Lung (tissue), 12 donors: ENCODE data around the gene LCA5. TPM values are rescaled to one million over a fixed set of nuclear protein-coding genes. Genes with fewer than 3 reads are reported as not detected.

ENCODE experiments used
- ATAC-seq: fragments of 200-7000 bp; cut with Tn5 transposase; one replicate; pipeline ENCODE4 v1.9.1; 2020; ENCODE audit warnings: moderate number of reproducible peaks; ENCODE audit not compliant: insufficient read depth, low FRiP score
- DNase-seq, 3 donors: peaks; one replicate each; pipeline ENCODE4 v3.0.0-alpha.2; 2013 to 2017
- H3K27ac ChIP-seq, 2 donors: one replicate each; pipeline ENCODE4 v1.5.1; 2013; ENCODE audit warnings: mild to moderate bottlenecking in 2 of 2, moderate library complexity in 2 of 2, control low read depth in 1 of 2, inconsistent platforms in 1 of 2, low read depth in 1 of 2, low read length in 1 of 2
- H3K27me3 ChIP-seq, 3 donors: one replicate each; pipeline ENCODE4 v1.5.1; 2013; ENCODE audit warnings: low read length in 2 of 3; ENCODE audit not compliant: control insufficient read depth in 3 of 3, insufficient read depth in 3 of 3
- H3K36me3 ChIP-seq, 4 donors: one replicate each; pipeline ENCODE4 v1.5.1; 2013; ENCODE audit warnings: low read length in 4 of 4, mild to moderate bottlenecking in 1 of 4, moderate library complexity in 1 of 4; ENCODE audit not compliant: control insufficient read depth in 4 of 4, insufficient read depth in 4 of 4
- H3K4me1 ChIP-seq, 5 donors: one replicate each; pipeline ENCODE4 v1.5.1; 2013; ENCODE audit warnings: low read length in 5 of 5, mild to moderate bottlenecking in 2 of 5, moderate library complexity in 1 of 5; ENCODE audit not compliant: control insufficient read depth in 5 of 5, insufficient read depth in 5 of 5
- H3K4me3 ChIP-seq: one replicate; pipeline ENCODE4 v1.5.1; 2013; ENCODE audit warnings: mild to moderate bottlenecking, control low read depth, moderate library complexity
- H3K9ac ChIP-seq, 2 donors: one replicate each; pipeline ENCODE4 v1.5.1; 2013; ENCODE audit warnings: low read length in 2 of 2, control low read depth in 1 of 2; ENCODE audit not compliant: insufficient read depth in 1 of 2
- H3K9me3 ChIP-seq, 4 donors: one replicate each; pipeline ENCODE4 v1.5.1; 2013; ENCODE audit warnings: low read length in 3 of 4, mild to moderate bottlenecking in 1 of 4, moderate library complexity in 1 of 4; ENCODE audit not compliant: control insufficient read depth in 4 of 4, insufficient read depth in 3 of 4
- CTCF ChIP-seq: IDR thresholded peaks from 2 replicates; pipeline ENCODE4 v1.5.1; 2012; ENCODE audit warnings: mild to moderate bottlenecking; ENCODE audit errors: control extremely low read depth, extremely low read depth
- WGBS, 2 donors: extraction: QIAGEN DNeasy Blood & Tissue Kit; methylation state at CpG; one replicate each; pipeline ENCODE4 v1.1.7; 2013; 5-methylcytosine and 5-hydroxymethylcytosine counted together
- polyA plus RNA-seq, 2 donors: library from polyadenylated mRNA; stranded (reverse); fragments of 200-250 nt; gene quantifications; one replicate each; pipeline ENCODE4 v1.2.1, GENCODE V29; 2013
- total RNA-seq, 2 donors: library from RNA; depleted of rRNA in 1 of 2; stranded (reverse); fragments of >200 nt in 1 of 2; gene quantifications; one replicate each; pipeline ENCODE4 v1.2.1, GENCODE V29; 2014 to 2021
- donor health status: control.
- donor health status: control.
- donor health status: Bipolar disorder and iron deficiency.
- donor health status: healthy.
- donor health status: DM: yes; HTN: yes; CAD: no.

The LCA5 gene
- total and polyA plus RNA-seq, 4 donors, result 1.6 to 27.3 (median 5.0) TPM

GRCh38 chr6:79469376-79470246, 67.6 kb downstream of the LCA5 start:
- Histone ChIP-seq H3K36me3 (no peaks in the 10 kb centered on the region), H3K27me3 (no peaks in the 10 kb centered on the region), H3K9me3 (no peaks in the 10 kb centered on the region), H3K4me3 (no peak overlapping the region), H3K4me1 (peaks cover 0 to 22% (median 7%) of the 10 kb centered on the region in 5 donors), H3K9ac (no peak overlapping the region), H3K27ac (no peak overlapping the region)
- 84 to 90% methylated on average over 5 of the region's 5 CpGs for WGBS, 2 donors
- no peak for TF ChIP-seq CTCF
- DNase-seq (no peak), ATAC-seq (no peak)

GRCh38 chr6:79468587-79468986, 68.6 kb downstream of the LCA5 start:
- DNase-seq (no peak), ATAC-seq (peak; percentile 31)
- no peak for TF ChIP-seq CTCF
- Histone ChIP-seq H3K4me3 (no peak overlapping the region), H3K27ac (no peak overlapping the region), H3K9ac (no peak overlapping the region), H3K4me1 (peaks cover 0 to 22% (median 7%) of the 10 kb centered on the region in 5 donors), H3K27me3 (no peaks in the 10 kb centered on the region), H3K9me3 (no peaks in the 10 kb centered on the region), H3K36me3 (no peaks in the 10 kb centered on the region)
- WGBS, 2 donors, result 61 to 72% methylated on average over 8 of the region's 8 CpGs

- TF ChIP-seq CTCF, result no peak
- H3K36me3 ChIP-seq, result no peaks in the 10 kb centered on the region
- no peaks in the 10 kb centered on the region for H3K27me3 ChIP-seq
- H3K4me3 ChIP-seq, result no peak overlapping the region
- H3K4me1 ChIP-seq, result peaks cover 0 to 22% (median 7%) of the 10 kb centered on the region in 5 donors
- no peak overlapping the region for H3K27ac ChIP-seq
- H3K9me3 ChIP-seq, result no peaks in the 10 kb centered on the region
- DNase-seq (no peak), ATAC-seq (no peak)
- WGBS, 2 donors, result 33 to 50% methylated on average over 2 of the region's 2 CpGs
- H3K9ac ChIP-seq, result no peak overlapping the region
Observed at GRCh38 chr6:79468116-79468515, 69.1 kb downstream of the LCA5 start.
